NCI-H2227 treated with DMSO at 0.1 percent for 48 hours (cell line): ENCODE measurements around the gene SETX.
"Not testable (repeated sequence)": the region's sequence is repeated elsewhere in the genome, so short reads cannot be mapped to it uniquely, and the experiment has no call there.

ENCODE experiments used
- DNase-seq: peaks from one replicate; lab custom pipeline; 2025; lab: John Stamatoyannopoulos, UW

The SETX gene

GRCh38 chr9:132283165-132283564 is 71.6 kb downstream of the SETX start:
- DNase-seq, result peak; percentile 29

DNA sequence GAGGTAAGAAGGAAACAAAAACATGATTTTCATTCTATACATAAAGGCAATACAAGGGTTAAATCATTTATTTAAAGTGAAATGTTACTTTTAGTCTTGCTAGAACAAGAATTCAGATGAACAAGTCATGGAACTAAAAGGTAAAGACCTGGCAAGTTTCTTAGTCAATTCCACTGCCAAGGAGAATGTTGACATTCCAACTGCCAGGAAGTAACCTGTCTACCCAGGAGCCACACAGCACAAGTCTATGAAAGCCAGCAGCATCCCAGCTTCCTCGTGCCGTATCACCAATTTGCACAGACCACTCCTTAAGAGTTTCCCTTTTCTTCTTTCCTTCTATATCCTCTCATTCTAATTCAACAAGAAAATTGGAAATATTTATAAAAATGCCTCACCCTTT is 79.9 kb downstream of the SETX start:
- no peak for DNase-seq

- DNase-seq, result not testable (repeated sequence)
These were observed 84.9 kb downstream of the SETX start for GRCh38 chr9:132269704-132270516.

GRCh38 chr9:132268725-132269352 is 85.9 kb downstream of the SETX start:
- DNase-seq, result peak; percentile 52

DNA sequence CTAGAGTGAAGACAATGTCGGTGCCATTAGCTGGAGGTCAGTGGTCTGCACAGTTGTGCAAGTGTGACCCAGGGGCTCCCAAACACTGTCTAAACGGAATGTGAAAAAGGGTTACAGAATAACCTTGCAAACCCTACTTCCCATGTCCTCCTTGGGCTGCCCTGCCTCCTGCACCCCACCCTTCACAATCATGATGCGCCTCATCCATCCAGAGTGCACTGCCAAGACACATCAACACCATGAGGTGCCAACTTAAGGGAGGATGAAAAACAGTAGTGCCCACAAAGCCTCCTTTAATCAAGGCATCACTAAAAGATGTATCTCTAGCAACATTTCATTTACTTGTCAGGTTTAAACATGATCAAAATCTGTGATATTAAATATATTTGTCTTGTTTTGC is 87.1 kb downstream of the SETX start:
- no peak for DNase-seq

- no peak for DNase-seq
These were observed 88.8 kb downstream of the SETX start for GRCh38 chr9:132266017-132266416.

GRCh38 chr9:132260846-132261245 is 93.9 kb downstream of the SETX start:
- DNase-seq, result no peak

GRCh38 chr9:132250324-132251262 is 104.2 kb downstream of the SETX start:
- DNase-seq, result no peak

DNA sequence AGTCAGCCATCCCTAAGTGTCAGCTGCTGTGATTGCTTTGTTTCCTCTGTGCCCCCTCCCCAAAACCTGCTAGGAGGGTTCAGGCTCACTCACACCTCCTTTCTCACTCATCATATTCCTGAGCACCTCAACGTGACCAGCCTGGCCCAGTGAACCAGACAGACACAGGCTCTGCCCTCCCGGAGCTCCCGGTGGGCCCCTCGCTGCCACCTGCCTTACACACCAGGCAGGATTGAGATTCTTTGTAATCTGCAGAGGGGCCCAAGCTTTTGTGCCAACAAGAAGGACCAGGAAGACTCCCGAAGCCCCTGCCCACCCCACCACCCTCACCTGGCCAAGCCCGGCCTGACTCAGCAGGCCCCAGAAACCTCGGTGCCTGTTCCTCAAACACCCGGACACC is 105.1 kb downstream of the SETX start:
- no peak for DNase-seq

DNA sequence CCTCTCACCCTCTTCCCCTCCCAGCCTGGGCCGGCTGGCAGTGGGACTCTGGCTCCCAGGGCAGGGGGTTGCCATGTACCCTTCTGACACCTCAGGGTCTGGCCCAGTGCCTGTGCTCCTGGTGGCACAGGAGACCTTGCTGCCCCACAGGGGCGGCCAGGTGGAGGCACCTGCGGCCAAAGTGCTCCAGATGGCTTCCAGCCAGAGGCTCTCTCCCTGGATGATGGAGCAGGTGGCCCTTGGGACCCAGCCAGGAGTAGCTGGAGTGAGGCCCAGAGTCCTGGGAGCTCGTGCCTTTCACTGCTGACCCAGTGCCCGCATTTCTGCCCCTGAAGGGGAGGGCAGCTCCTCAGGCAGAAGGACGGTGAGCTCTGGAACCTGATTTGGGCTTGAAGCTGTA is 105.7 kb downstream of the SETX start:
- DNase-seq, result no peak

DNA sequence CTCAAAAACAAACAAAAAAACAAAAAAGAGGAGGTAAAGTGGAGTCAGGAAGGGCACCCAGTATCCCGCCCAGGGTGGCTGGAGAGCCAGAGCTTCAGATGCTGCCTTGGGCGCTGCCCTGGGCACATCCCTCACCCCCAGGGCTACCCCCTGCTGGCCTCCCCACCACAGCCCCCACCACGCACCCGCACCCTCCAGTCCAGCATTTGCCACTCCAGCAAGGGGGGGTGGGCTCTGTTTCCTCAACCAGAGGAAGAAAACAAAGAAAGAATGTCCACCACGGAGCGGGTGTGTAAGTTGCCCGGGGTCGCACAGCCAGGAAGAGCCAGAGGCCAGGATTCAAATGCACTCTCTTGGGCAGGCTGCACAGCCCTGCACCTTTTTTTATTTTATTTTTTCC is 106.8 kb downstream of the SETX start:
- no peak for DNase-seq

- no peak for DNase-seq
These were observed 109.3 kb downstream of the SETX start for GRCh38 chr9:132245465-132245864.

DNA sequence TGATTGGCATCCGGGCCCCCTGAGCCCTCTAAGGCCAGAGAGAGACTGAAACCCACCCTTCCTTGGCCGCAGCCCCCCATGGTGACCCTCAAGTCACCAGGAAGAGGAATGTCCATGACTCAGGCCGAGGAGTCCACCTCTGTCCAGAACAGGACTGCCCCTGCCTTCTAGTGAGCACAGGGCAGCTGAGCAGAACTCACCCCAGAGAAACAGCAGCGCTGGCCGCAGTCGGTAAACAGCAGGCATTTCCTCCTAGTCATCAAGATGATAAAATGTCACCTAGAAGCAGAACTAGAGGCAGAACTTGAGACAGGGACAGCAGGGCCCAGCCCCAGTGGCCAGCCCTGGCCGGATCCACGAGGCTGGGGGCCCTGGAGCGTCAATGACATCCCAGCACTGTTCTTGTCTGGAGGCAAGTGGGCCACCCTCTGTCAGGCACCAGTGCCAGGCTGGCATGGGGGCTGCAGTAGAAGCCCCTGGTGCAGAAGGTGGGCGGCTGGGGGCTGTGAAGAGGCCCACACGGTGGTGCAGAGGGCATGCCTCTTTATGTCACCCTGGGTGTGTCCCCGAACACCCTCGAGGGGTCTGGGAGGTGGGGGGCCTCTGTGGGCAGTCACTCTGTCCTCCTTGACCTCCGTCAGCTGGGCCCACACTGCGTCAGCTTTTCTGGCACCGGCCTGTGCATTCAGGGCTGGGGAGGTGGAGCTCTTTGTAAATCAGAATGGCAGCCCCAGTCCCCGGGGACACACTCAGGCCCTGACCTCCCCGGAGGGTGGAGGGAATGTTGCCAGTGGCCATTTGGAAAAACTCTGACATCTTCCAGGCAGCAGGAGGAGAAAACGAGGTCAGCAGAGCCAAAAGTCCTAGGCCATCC is 110.0 kb downstream of the SETX start:
- DNase-seq, result no peak

GRCh38 chr9:132243156-132244074 is 111.4 kb downstream of the SETX start:
- no peak for DNase-seq

- DNase-seq, result no peak
These were observed 112.1 kb downstream of the SETX start for GRCh38 chr9:132242621-132243155.

GRCh38 chr9:132241840-132242620 is 112.8 kb downstream of the SETX start:
- DNase-seq, result no peak

GRCh38 chr9:132241483-132241839 is 113.3 kb downstream of the SETX start:
- DNase-seq, result no peak

DNA sequence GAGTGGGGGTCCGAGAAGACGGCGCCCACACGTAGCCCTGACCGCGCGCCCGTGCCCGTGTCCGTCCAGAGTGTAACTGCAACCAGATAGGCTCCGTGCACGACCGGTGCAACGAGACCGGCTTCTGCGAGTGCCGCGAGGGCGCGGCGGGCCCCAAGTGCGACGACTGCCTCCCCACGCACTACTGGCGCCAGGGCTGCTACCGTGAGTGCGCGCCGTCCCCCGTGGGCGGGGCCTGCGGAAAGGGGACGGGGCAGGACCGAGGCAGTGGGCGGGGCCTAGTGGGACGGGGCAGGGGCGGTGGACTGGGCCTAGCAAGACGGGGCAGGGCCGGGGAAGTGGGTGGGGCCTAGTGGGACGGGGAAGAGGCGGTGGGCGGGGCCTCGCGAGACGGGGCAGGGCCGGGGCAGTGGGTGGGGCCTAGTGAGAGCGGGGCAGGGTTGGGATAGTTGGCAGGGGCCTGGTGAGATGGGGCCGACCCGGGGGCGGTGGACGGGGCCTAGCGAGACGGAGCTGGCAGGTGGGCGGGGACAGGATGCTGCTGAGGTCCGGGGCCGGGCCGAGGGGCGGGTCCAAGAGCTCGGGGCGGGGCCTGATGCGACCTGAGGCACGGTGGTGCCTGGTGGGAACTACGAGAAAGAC is 113.8 kb downstream of the SETX start:
- DNase-seq, result peak; percentile 63
